Measurements from ENCODE around the gene PHACTR4. TPM values are rescaled to one million over a fixed set of nuclear protein-coding genes. Genes with fewer than 3 reads are reported as not detected.

PHACTR4 gene
- total RNA-seq, 1 experiment from 2014 or later, result 9.1 TPM

GRCh38 chr1:28417926-28418637 lies 48.5 kb downstream of the PHACTR4 start:
- no peaks in the 10 kb centered on the region for H3K9me2 ChIP-seq (replicated peaks; ENCODE audit: low read length)
- TF ChIP-seq EZH2 (IDR thresholded peaks at IDR 0.05; ENCODE audit: low read length, unreplicated experiment), result no peak
- TF ChIP-seq CTCF (conservative IDR thresholded peaks at IDR 0.05; ENCODE audit: low read depth, low read length), result no peak
- TF ChIP-seq EZH2phosphoT487 (IDR thresholded peaks at IDR 0.05; ENCODE audit: borderline replicate concordance, low read length), result no peak
- CTCF ChIA-PET, result no interaction called here

GRCh38 chr1:28421744-28422143 lies 52.2 kb downstream of the PHACTR4 start:
- BruUV-seq (replicated peaks), result no TSS peak
- ATAC-seq (peak; percentile 84), DNase-seq (peak; percentile 88)
- POLR2A ChIA-PET (ENCODE audit: unreplicated experiment), result interaction anchor here (0.6 to 0.8 kb wide), 2 partner anchors 56 to 173 kb away, joined by 3 to 4 read pairs; no protein-coding TSS in a partner anchor
- Histone ChIP-seq H3K9me3 (ENCODE audit: low read length) (no peaks in the 10 kb centered on the region), H3K27me3 (ENCODE audit: low read length) (no peaks in the 10 kb centered on the region), H3K4me2 (ENCODE audit: low read length) (peak overlapping the region; percentile 45), H3K4me3 (ENCODE audit: low read length) (no peak overlapping the region), H3K27ac (ENCODE audit: low read length) (peak overlapping the region; percentile 55), H3K79me2 (ENCODE audit: low read length) (peaks cover 19% of the 10 kb centered on the region; the same call in 1 of the 2 replicates), H3K9me2 (replicated peaks; ENCODE audit: low read length) (no peaks in the 10 kb centered on the region), H3K36me3 (ENCODE audit: low read depth, low read length) (no peaks in the 10 kb centered on the region), H3K9ac (ENCODE audit: low read length) (peak overlapping the region; percentile 17; the same call in 1 of the 2 replicates), H2AFZ (ENCODE audit: low read length) (no peak overlapping the region), H4K20me1 (ENCODE audit: low read length) (no peaks in the 10 kb centered on the region), H3F3A (ENCODE audit: low read length, unreplicated experiment) (peaks cover 15% of the 10 kb centered on the region), H3K4me1 (ENCODE audit: insufficient read depth, low read length) (peaks cover 26% of the 10 kb centered on the region)
- CTCF ChIA-PET, result interaction anchor here (0.8 kb wide), 1 partner anchor 16 kb away, joined by 4 read pairs; no protein-coding TSS in a partner anchor
- intact Hi-C loops (cut with micrococcal nuclease), result no loop called here
- TF ChIP-seq EZH2phosphoT487 (IDR thresholded peaks at IDR 0.05; ENCODE audit: borderline replicate concordance, low read length), result no peak

More at GRCh38 chr1:28417926-28418637, 48.5 kb downstream of the PHACTR4 start:
- no peaks in the 10 kb centered on the region for H3K27me3 ChIP-seq (ENCODE audit: low read length)
- peak overlapping the region; percentile 38; the same call in 1 of the 2 replicates for H3K4me2 ChIP-seq (ENCODE audit: low read length)
- no TSS peak for BruUV-seq (replicated peaks)
- H3K36me3 ChIP-seq (ENCODE audit: low read depth, low read length), result no peaks in the 10 kb centered on the region
- H3K79me2 ChIP-seq (ENCODE audit: low read length), result 0 out of 2 replicates have a peak, but pooled peaks cover 23% of the 10 kb centered on the region
- H4K20me1 ChIP-seq (ENCODE audit: low read length), result no peaks in the 10 kb centered on the region
- POLR2A ChIA-PET (ENCODE audit: unreplicated experiment), result no interaction called here
- DNase-seq (no peak), ATAC-seq (no peak)
- peak overlapping the region; percentile 43 for H3K27ac ChIP-seq (ENCODE audit: low read length)
- peak overlapping the region; percentile 50 for H3K9ac ChIP-seq (ENCODE audit: low read length)
- H2AFZ ChIP-seq (ENCODE audit: low read length), result no peak overlapping the region
- H3K4me1 ChIP-seq (ENCODE audit: insufficient read depth, low read length), result peaks cover 38% of the 10 kb centered on the region
- intact Hi-C loops (cut with micrococcal nuclease), result loop anchor here (5.0 kb wide), 2 partner anchors 34 to 89 kb away; partner anchors contain the start of gene RCC1
- H3K9me3 ChIP-seq (ENCODE audit: low read length), result no peaks in the 10 kb centered on the region
- H3F3A ChIP-seq (ENCODE audit: low read length, unreplicated experiment), result peaks cover 15% of the 10 kb centered on the region
- no peak overlapping the region for H3K4me3 ChIP-seq (ENCODE audit: low read length)

- Histone ChIP-seq H3F3A (ENCODE audit: low read length, unreplicated experiment) (peaks cover 6% of the 10 kb centered on the region), H3K9ac (ENCODE audit: low read length) (no peak overlapping the region), H3K4me3 (ENCODE audit: low read length) (no peak overlapping the region), H3K27me3 (ENCODE audit: low read length) (no peaks in the 10 kb centered on the region), H3K9me3 (ENCODE audit: low read length) (no peaks in the 10 kb centered on the region), H3K36me3 (ENCODE audit: low read depth, low read length) (no peaks in the 10 kb centered on the region), H3K4me2 (ENCODE audit: low read length) (no peak overlapping the region), H4K20me1 (ENCODE audit: low read length) (no peaks in the 10 kb centered on the region), H3K79me2 (ENCODE audit: low read length) (peaks cover 14% of the 10 kb centered on the region; the same call in 1 of the 2 replicates), H3K4me1 (ENCODE audit: insufficient read depth, low read length) (peaks cover 9% of the 10 kb centered on the region), H2AFZ (ENCODE audit: low read length) (no peak overlapping the region), H3K27ac (ENCODE audit: low read length) (no peak overlapping the region), H3K9me2 (replicated peaks; ENCODE audit: low read length) (no peaks in the 10 kb centered on the region)
- POLR2A ChIA-PET (ENCODE audit: unreplicated experiment), result no interaction called here
- BruUV-seq (replicated peaks), result no TSS peak
- intact Hi-C loops (cut with micrococcal nuclease), result no loop called here
- no peak for DNase-seq
- CTCF ChIA-PET, result no interaction called here
- TF ChIP-seq EZH2phosphoT487 (IDR thresholded peaks at IDR 0.05; ENCODE audit: borderline replicate concordance, low read length) (no peak), EZH2 (IDR thresholded peaks at IDR 0.05; ENCODE audit: low read length, unreplicated experiment) (no peak)
- no peak for ATAC-seq
These were observed 57.3 kb downstream of the PHACTR4 start for GRCh38 chr1:28426831-28427230.
